NOMO-1 treated with DMSO at 0.1 percent for 48 hours (cell line): Measurements from ENCODE around the gene FLRT2.

Source experiments
- DNase-seq: peaks from one replicate; lab custom pipeline; 2025; ENCODE audit not compliant: unreplicated experiment; lab: John Stamatoyannopoulos, UW

FLRT2 gene

DNA sequence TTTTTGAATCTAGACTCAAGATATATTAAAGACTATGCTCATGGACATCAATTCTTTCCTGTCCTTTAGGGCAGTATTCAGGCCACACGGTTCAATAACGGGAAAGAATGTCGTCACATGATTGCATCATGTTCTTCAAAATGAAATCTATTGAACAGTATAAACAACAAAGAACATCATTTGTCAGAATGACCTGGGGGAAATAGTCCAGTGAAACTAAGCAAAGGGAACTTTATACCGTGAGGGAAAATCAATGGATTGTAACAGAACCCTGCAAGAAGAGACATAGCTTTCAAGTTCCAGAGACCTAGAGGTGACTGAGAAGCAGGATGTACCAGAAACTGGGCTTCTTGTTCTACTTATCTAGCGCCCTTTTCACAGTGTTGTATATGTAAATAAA is 32.7 kb downstream of the FLRT2 start:
- no peak for DNase-seq

GRCh38 chr14:85564841-85565527 is 35.0 kb downstream of the FLRT2 start:
- DNase-seq: no peak

- DNase-seq: no peak
Measured at GRCh38 chr14:85565862-85566296, 35.9 kb downstream of the FLRT2 start.

- no peak for DNase-seq
Measured at GRCh38 chr14:85566603-85567002, 36.7 kb downstream of the FLRT2 start.

DNA sequence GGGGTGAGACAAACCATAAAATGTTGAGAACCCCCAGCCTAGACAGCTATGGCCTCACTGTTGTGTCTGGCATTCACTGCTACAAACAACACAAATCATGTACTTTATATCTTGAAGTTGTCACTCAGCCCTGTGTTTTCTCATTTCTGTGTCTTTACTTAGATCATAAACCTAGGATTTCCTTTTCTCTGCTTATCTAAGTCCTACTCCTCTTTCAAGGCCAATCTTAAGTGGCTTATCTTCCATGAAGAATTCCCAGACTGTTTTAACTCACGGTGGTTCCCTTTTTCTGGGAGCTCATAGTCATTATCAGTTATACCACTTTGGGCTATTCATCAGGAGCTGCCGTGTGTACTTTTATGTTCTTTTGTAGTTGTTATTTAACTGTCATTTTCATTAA is 42.1 kb downstream of the FLRT2 start:
- DNase-seq: no peak

- DNase-seq: no peak
Measured at GRCh38 chr14:85572845-85573244, 42.9 kb downstream of the FLRT2 start.

DNA sequence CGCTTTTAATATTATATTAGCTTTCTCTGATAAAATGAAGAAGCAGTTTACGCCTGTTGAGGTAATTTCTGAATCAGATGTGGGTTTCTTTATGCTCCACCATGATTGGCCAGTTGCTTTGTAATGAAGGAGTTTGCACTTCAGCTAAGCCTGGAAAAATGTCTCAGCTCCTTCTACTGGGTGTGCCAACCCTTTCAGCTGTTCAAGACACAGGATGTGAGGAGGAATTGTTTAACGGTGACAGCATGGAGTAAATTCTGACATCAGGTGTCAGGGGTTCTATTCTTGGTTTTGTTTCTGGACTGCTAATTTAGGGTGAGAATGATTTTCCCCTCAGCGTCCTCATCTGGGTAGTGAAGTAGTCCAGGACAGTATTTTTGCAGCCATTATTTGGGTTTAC is 43.5 kb downstream of the FLRT2 start:
- no peak for DNase-seq

DNA sequence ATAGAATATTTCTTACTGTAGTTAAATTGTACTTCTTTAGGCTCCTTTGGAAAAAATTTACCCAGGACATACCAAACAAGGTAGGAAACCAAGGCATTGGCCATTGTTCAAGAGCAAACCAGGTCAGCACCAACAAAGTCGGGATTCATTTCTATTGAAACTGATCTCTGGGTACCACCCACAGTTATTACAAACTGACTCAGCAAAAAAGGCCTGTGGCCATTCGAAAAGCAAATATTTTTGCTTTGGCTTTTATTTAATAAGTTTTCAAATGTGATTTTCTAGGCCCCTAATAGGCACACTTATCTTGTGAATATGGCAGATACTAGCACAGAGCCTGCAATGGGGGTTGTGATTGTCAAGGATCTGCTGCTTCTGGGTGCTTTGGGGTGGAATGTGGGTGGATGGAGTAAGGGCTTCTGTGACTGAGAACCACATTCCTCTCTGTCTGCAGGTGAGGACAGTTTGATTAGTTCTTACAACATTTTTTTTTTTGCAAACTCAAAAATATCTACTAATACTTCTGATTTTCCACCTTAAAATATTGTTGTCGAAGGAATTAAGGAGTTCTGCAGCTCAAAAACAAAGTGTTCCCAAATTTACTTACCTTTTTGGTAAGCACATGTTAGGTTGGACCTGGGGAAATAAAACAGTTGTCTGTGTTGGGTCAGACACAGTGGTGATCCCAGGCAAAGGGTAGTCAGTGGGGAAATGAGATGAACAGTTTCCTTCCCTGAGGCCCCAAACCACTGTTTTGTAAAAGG is 45.1 kb downstream of the FLRT2 start:
- no peak for DNase-seq

DNA sequence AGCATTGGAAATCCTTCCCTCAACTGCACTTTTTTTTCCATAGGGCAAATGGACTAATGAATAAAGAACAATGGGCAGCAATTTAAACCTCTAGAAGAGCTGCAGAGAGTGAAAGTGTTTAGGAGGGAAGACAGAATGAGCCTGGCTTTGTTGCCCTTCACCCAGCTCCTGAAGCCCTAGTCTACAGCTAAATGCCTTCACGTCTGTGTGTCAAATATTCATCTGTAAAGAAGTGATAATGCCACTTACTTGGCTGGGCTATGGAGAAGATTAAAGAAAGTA is 45.6 kb downstream of the FLRT2 start:
- no peak for DNase-seq

DNA sequence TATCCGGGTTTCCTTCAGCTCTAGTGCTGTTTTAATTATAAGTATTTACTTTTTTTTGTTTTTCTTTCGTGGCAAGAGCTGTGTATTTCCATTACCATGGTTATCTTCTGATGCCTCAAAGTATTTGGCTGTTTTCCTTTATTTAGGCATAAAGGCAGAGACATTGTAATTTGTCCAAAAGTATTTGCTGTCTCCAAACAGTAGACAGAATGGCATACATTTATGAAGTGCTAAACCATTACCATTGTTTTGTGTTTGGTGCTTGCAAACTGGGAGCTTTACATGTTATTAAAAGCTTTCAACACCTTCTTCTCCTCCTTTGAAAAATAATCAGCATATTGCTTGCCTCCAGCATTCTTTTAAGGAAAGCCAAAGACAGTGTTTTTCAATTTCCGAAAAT is 46.3 kb downstream of the FLRT2 start:
- DNase-seq: no peak

DNA sequence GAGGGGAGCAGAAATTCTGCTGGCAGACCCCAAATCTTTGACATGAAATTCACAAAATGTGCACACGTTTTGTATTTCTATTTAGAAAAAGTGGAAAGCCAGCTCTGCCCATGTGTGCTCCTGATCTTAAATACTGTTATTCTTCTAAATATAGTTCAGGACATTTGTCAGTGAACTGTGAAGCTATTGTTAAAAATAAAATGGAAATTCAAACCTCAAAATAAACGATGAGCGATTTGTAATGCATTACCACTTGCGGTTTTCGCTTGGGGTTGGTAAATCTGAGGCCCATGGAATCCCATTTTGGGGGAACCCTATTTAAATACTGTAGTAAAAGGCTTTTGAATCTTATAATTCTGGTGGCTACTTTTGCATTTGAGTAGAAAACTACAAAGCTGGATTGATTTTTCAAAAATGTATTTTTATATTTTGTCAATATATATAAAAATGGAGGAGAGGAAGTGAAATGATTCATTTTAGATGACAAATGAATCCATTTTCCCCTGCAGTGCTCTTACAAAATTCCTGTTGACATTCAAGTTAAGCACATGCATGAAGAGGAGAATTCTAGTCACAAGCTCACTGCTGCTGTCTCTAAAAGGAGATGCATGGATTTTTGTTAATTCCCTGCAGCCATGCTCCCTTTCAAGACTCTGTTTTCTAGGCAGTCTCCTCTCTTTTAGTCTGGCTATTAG is 47.1 kb downstream of the FLRT2 start:
- DNase-seq: no peak

DNA sequence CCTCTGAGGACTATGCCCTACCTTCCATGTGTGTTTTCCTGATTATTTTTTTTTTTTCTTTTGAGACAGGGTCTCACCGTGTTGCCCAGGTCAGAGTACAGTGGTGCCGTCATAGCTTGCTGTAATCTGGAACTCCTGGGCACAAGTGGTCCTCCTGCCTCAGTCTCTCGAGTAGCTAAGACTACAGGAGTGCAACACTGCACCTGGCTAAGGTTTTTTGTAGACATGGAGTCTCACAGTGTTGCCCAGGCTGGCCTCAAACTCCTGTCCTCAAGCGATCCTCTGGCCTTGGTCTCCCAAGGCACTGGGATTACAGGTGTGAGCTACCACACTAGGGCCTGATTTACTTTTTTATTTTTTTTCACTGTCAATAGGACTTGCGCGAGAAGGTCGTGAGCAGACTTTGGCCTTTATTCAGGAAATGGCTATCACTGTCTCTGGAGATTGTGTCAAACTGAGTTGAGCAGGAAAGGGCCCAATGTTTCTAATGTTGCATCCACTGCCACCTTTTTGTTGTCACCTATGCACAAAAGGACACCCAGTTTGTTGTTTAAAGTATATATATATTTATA is 47.7 kb downstream of the FLRT2 start:
- no peak for DNase-seq

DNA sequence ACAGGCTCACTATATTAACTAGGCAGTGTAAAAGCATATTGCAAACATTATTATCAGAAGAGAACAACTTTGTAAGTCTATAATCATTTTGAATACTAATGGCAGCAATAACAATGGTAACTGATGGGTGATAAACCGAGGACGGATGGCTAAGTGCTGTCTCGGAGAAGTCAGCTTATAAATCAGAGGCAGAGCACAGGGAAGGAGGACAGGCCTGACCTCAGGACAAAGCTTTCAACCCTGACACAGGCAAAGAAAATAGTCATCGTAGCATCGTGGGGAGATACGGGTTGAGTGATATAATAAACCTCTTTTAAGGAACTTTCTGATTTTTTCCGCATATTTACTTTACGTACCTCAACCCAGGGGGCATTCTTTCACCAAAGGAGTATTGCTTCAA is 48.4 kb downstream of the FLRT2 start:
- no peak for DNase-seq

- DNase-seq: no peak
Measured at GRCh38 chr14:85578930-85579329, 49.0 kb downstream of the FLRT2 start.

DNA sequence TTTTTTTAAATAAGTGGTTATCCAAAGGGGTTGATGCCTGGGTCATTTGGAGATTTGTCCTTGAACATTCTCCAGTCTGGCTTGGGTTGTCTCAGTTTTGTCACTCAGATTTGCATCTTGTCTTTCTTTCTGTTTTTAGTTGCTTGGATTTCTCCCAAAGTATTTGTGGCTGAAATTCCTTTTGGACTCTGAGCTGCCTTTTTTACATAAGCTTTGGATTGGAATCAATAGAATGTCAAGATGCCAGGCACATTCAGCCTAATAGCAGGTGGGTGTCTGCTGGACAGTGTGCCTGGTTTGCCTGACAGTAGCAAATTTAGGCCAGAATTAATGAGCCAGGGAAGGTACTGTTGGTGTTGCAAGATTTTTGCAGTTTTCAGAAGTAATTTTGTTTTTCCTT is 50.0 kb downstream of the FLRT2 start:
- no peak for DNase-seq

DNA sequence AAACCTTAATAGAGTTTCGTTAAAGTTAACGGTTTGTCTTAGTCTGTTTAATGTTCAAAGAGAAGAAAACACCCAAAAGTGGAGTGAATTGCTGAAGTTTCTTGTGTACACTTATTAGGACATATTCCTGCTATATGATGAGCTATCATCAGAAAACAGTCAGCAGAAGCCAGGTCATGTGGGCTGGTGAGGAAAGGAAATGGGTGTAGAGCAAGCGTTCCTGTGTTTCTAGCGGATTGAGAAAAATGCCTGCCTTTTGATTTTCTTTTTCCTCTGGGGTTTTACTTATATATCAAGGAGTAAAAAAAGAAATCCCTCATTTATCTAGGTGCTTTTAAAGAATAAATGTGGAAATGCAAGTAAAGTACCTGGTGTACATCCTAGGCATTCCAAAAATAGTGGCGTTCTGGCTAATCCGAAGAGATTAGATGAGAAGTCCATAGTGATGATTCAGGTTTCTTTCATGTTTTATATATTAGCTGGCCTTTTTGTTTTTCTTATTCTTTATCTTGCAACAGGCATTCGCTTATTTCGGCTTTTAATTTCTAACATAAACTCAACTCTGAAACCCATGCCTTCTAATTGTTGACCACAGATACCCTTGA is 50.7 kb downstream of the FLRT2 start:
- no peak for DNase-seq

DNA sequence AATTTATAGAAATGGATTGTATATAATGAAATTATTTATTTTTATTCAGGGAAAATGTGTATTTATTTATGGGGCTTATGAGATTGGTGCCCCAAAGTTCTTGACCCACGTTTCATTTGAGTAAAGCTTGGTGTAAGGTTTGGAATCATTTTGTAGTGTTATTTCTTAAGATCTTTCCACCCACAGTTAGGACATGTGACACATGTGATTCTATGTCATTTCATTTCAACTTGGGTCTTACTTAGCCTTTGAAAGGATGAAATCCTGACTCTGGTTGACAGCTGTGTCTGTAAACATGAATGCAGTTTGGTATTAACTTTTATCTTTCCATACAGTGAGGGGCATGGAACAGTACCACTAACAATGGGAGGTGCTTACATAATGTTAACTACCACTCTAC is 51.7 kb downstream of the FLRT2 start:
- no peak for DNase-seq

DNA sequence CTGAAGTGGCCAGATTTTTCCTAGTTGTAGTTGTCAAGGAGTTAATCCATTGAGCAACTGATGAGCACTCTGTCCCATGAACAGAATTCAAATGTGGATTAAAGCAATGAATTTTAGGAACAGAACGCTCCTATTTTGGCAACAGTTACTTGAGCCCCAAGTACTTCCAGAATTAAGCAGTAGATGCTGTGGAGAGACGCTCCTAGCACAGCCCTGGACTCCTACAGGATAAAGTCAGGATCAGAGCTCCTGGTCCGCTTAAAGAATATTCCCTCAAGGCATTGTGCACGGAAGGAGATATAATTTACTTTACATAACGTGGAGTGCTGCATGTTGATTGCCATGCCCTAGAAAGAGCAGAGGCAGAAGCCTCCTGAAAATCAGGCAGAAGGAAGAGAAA is 53.4 kb downstream of the FLRT2 start:
- DNase-seq: no peak

DNA sequence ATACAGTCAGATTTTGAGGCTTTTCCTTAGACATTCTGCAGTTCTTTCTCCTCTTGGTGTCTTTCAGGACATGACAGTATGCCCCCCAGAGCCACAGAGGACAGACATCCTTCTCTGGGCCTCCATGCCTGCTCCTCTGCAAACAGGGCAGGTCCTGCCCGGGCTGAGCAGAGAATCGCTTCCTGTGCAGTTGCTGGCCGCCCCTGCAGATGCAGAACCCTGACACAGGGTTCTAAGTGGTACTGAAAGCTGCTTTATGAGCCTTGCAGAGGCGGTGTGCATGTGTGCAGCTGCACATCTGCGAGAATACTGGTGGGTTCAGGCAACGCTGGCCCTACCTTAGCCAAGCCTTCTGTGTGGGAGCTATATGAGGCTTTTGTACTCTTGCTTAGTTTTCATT is 54.5 kb downstream of the FLRT2 start:
- no peak for DNase-seq

GRCh38 chr14:85587151-85587711 is 57.3 kb downstream of the FLRT2 start:
- DNase-seq: peak; percentile 84

- DNase-seq: no peak
Measured at GRCh38 chr14:85590784-85591183, 60.8 kb downstream of the FLRT2 start.
